Measurements from ENCODE around the gene FLG.
"Not testable (repeated sequence)": the region's sequence is repeated elsewhere in the genome, so short reads cannot be mapped to it uniquely, and the experiment has no call there.

Gene FLG

DNA sequence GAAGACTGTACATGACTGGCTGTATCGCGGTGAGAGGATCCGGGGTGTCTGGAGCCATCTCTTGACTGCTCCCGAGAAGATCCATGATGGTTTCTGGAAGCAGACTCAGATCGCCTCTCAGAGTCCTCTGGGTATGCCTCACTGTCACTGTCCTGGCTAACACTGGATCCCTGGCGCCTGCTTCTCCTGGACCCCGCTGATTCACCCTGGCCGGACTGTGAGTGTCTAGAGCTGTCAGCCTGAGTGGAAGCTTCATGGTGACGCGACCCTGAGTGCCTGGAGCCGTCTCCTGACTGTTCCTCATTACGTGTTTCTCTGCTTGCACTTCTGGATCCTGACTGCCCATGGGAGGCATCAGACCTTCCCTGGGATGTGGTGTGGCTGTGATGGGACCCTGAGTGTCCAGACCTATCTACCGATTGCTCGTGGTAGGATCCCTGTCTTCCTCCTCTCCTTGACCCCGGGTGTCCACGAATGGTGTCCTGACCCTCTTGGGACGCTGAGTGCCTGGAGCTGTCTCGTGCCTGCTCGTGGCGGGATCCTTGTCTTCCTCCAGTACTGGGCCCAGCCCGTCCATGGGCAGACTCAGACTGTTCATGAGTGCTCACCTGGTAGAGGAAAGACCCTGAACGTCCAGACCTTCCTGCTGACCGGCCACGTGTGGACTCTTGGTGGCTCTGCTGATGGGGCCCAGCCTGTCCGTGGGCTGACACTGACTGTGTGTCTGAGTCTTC lies 21.7 kb downstream of the FLG start:
- not testable (repeated sequence) for H3K4me1 ChIP-seq (ENCODE audit: control insufficient read depth, insufficient read depth, low read length, poor library complexity, severe bottlenecking); H3K36me3 ChIP-seq (ENCODE audit: control insufficient read depth, insufficient read depth, low read length); H3K27ac ChIP-seq (ENCODE audit: low read depth, low read length, severe bottlenecking); H3K4me3 ChIP-seq (ENCODE audit: extremely low read depth, insufficient read depth, low read length, poor library complexity, severe bottlenecking)
- peaks cover 17% of the 10 kb centered on the region for H3K9me3 ChIP-seq (ENCODE audit: control insufficient read depth, low read length)
- WGBS, 2 experiments (ENCODE audit: insufficient coverage in 2 of 2): 82 to 89% methylated on average over 15 to 20 of the region's 25 CpGs

DNA sequence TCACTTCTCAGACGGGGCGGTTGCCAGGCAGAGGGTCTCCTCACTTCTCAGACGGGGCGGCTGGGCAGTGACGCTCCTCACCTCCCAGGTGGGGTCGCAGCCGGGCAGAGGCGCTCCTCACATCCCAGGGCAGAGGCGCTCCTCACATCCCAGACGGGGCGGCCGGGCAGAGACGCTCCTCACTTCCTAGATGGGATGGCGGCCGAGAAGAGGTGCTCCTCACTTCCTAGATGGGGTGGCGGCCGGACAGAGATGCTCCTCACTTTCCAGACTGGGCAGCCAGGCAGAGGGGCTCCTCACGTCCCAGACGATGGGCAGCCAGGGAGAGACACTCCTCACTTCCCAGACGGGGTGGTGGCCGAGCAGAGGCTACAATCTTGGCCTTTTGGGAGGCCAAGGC lies 68.6 kb downstream of the FLG start:
- H3K9me3 ChIP-seq (ENCODE audit: control insufficient read depth, low read length): peaks cover 16% of the 10 kb centered on the region
- H3K36me3 ChIP-seq (ENCODE audit: control insufficient read depth, insufficient read depth, low read length); H3K27ac ChIP-seq (ENCODE audit: low read depth, low read length, severe bottlenecking); H3K4me1 ChIP-seq (ENCODE audit: control insufficient read depth, insufficient read depth, low read length, poor library complexity, severe bottlenecking); H3K4me3 ChIP-seq (ENCODE audit: extremely low read depth, insufficient read depth, low read length, poor library complexity, severe bottlenecking): not testable (repeated sequence)
- WGBS, 2 experiments (ENCODE audit: insufficient coverage in 2 of 2): 69 to 72% methylated on average over 5 to 12 of the region's 21 CpGs

Data from mesodermal cell (in vitro differentiated cells).